Neural progenitor cell (in vitro differentiated cells): Measurements from ENCODE around the gene FBXO15.

Experiments
- EZH2 ChIP-seq: fragments of 200-600 bp; sonication (generic); IDR thresholded peaks from 2 replicates; pipeline ENCODE4 v1.6.1; 2017; ENCODE audit warnings: antibody characterized with exemption, mild to moderate bottlenecking, moderate library complexity
- EZH2phosphoT487 ChIP-seq: fragments of 200-600 bp; sonication (generic); IDR thresholded peaks from 2 replicates; pipeline ENCODE4 v1.6.1; 2017; ENCODE audit warnings: antibody characterized with exemption
- TF ChIP-seq, protein P1 (sequence below): fragments of 200-600 bp; sonication (generic); IDR thresholded peaks from 2 replicates; pipeline ENCODE4 v1.5.1; 2017; ENCODE audit warnings: antibody characterized with exemption, mild to moderate bottlenecking

DNA sequence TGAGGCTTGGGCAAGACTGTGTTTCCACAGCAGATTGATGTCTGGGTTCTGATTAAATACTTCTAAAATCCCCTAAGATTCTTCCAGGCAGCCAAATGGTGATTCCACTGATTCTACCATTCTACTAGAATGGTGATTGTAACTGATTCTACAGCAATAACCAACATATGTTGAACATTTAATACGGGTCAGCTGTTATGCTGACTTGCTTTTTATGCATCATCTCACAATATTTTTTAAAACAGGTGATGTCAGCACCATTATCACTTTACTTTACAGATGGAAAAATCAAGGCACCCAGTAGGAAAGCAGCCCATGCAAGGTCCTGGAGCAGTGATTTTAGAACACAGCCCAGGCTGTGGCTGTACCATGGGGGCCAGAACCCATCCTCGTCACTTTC is 38.2 kb upstream of the FBXO15 start:
- TF ChIP-seq, protein P1, sequence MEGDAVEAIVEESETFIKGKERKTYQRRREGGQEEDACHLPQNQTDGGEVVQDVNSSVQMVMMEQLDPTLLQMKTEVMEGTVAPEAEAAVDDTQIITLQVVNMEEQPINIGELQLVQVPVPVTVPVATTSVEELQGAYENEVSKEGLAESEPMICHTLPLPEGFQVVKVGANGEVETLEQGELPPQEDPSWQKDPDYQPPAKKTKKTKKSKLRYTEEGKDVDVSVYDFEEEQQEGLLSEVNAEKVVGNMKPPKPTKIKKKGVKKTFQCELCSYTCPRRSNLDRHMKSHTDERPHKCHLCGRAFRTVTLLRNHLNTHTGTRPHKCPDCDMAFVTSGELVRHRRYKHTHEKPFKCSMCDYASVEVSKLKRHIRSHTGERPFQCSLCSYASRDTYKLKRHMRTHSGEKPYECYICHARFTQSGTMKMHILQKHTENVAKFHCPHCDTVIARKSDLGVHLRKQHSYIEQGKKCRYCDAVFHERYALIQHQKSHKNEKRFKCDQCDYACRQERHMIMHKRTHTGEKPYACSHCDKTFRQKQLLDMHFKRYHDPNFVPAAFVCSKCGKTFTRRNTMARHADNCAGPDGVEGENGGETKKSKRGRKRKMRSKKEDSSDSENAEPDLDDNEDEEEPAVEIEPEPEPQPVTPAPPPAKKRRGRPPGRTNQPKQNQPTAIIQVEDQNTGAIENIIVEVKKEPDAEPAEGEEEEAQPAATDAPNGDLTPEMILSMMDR, result no peak
- TF ChIP-seq EZH2phosphoT487 (no peak), EZH2 (no peak)
